Esophagus squamous epithelium (tissue), 5 donors: ENCODE measurements around the gene CDC42BPB. TPM values are rescaled to one million over a fixed set of nuclear protein-coding genes. Genes with fewer than 3 reads are reported as not detected.

Source experiments
- DNase-seq: peaks from one replicate; lab custom pipeline; 2025; lab: John Stamatoyannopoulos, UW
- H3K27ac ChIP-seq, 4 donors: fragments of 200-600 bp; sonication (generic); one replicate each; pipeline ENCODE4 v1.5.1; 2016 to 2019; ENCODE audit warnings: mild to moderate bottlenecking in 1 of 4
- H3K27me3 ChIP-seq, 4 donors: fragments of 200-600 bp; sonication (generic); 1 replicate in 3 of 4; 2 replicates in 1 of 4; pipeline versions ENCODE4 v1.5.1 to v1.6.0; 2017 to 2021; ENCODE audit warnings: antibody characterized with exemption in 1 of 4
- H3K36me3 ChIP-seq, 3 donors: fragments of 200-600 bp; sonication (generic); one replicate each; pipeline ENCODE4 v1.5.1; 2016 to 2019
- H3K4me1 ChIP-seq, 3 donors: fragments of 200-600 bp; sonication (generic); one replicate each; pipeline ENCODE4 v1.5.1; 2017 to 2019
- H3K4me3 ChIP-seq, 4 donors: fragments of 200-600 bp; sonication (generic); 1 replicate in 3 of 4; 2 replicates in 1 of 4; pipeline ENCODE4 v1.5.1; 2016 to 2019; ENCODE audit warnings: mild to moderate bottlenecking in 2 of 4, moderate library complexity in 1 of 4
- H3K9me3 ChIP-seq, 3 donors: fragments of 200-600 bp; sonication (generic); one replicate each; pipeline ENCODE4 v1.5.1; 2016 to 2019
- CTCF ChIP-seq, 6 experiments: fragments of 450-650 bp in 4 of 6; fragments of 200-600 bp in 2 of 6; sonication (generic) in 2 of 6; IDR thresholded peaks; one replicate each; pipeline ENCODE4 v1.5.1; 2016 to 2019; ENCODE audit warnings: antibody characterized with exemption in 6 of 6, mild to moderate bottlenecking in 4 of 6, moderate library complexity in 4 of 6
- POLR2A ChIP-seq, 4 donors: fragments of 450-650 bp; IDR thresholded peaks; one replicate each; pipeline ENCODE4 v1.6.1; 2017; ENCODE audit warnings: antibody characterized with exemption in 4 of 4, mild to moderate bottlenecking in 4 of 4, moderate library complexity in 3 of 4
- WGBS, 2 donors: methylation state at CpG; one replicate each; pipeline ENCODE4 v1.1.5; 2018; 5-methylcytosine and 5-hydroxymethylcytosine counted together
- intact Hi-C: fragments of 100-400 bp; cut with DNase I; formaldehyde crosslinking; loops from one replicate; pipeline ENCODE4 v1.15.0; 2022
- total RNA-seq, 4 donors: library from RNA; depleted of rRNA; stranded (reverse); fragments of >200 nt; gene quantifications; one replicate each; pipeline ENCODE4 v1.1.0, GENCODE V29; 2016
- donor health status: DM: yes; HTN: yes; CAD: no.

Gene CDC42BPB
- total RNA-seq, 4 donors from 2014 or later: 43.7 to 98.2 (median 81.2) TPM

- H3K27me3 ChIP-seq: no peaks in the 10 kb centered on the region
- intact Hi-C loops: no loop called here
- peaks cover 6 to 18% (median 8%) of the 10 kb centered on the region in 3 donors for H3K4me1 ChIP-seq
- TF ChIP-seq POLR2A (IDR thresholded peaks at IDR 0.05): no peak
- no peak for TF ChIP-seq CTCF (IDR thresholded peaks at IDR 0.05)
- peaks cover 27 to 100% (median 63%) of the 10 kb centered on the region in 3 donors for H3K36me3 ChIP-seq
- H3K4me3 ChIP-seq: no peak overlapping the region
- no peak for DNase-seq
- 87 to 93% methylated on average over 17 of the region's 18 CpGs for WGBS, 2 donors
- no peak overlapping the region for H3K27ac ChIP-seq
- H3K9me3 ChIP-seq: no peaks in the 10 kb centered on the region
Observed at GRCh38 chr14:102954081-102954789, 103.1 kb downstream of the CDC42BPB start.

- 89 to 93% methylated on average over 7 to 13 of the region's 15 CpGs for WGBS, 2 donors
- no peak for DNase-seq
- TF ChIP-seq POLR2A (IDR thresholded peaks at IDR 0.05) (no peak), CTCF (IDR thresholded peaks at IDR 0.05) (no peak)
- intact Hi-C loops: no loop called here
- H3K27me3 ChIP-seq: no peaks in the 10 kb centered on the region
- no peak overlapping the region for H3K27ac ChIP-seq
- no peaks in the 10 kb centered on the region for H3K9me3 ChIP-seq
- peaks cover 8 to 25% (median 8%) of the 10 kb centered on the region in 3 donors for H3K4me1 ChIP-seq
- peaks cover 18 to 96% (median 58%) of the 10 kb centered on the region in 3 donors for H3K36me3 ChIP-seq
- H3K4me3 ChIP-seq: no peak overlapping the region
Observed at GRCh38 chr14:102953100-102953499, 104.2 kb downstream of the CDC42BPB start.

- no peak for DNase-seq
- Histone ChIP-seq H3K36me3 (peaks cover 18 to 95% (median 55%) of the 10 kb centered on the region in 3 donors), H3K4me3 (no peak overlapping the region), H3K27me3 (no peaks in the 10 kb centered on the region), H3K4me1 (peaks cover 8 to 25% (median 8%) of the 10 kb centered on the region in 3 donors), H3K27ac (no peak overlapping the region), H3K9me3 (no peaks in the 10 kb centered on the region)
- no peak for TF ChIP-seq POLR2A (IDR thresholded peaks at IDR 0.05)
- TF ChIP-seq CTCF (IDR thresholded peaks at IDR 0.05): no peak
- 86 to 93% methylated on average over 1 to 3 of the region's 6 CpGs for WGBS, 2 donors
- intact Hi-C loops: no loop called here
Observed at GRCh38 chr14:102952276-102952675, 105.1 kb downstream of the CDC42BPB start.

GRCh38 chr14:102951799-102952198, 105.5 kb downstream of the CDC42BPB start:
- intact Hi-C loops: no loop called here
- 74 to 77% methylated on average over 7 to 8 of the region's 8 CpGs for WGBS, 2 donors

More at GRCh38 chr14:102951799-102952198, 105.5 kb downstream of the CDC42BPB start:
- TF ChIP-seq POLR2A (IDR thresholded peaks at IDR 0.05) (no peak), CTCF (IDR thresholded peaks at IDR 0.05) (no peak)
- Histone ChIP-seq H3K4me3 (no peak overlapping the region), H3K36me3 (peaks cover 21 to 95% (median 56%) of the 10 kb centered on the region in 3 donors), H3K27ac (no peak overlapping the region), H3K9me3 (no peaks in the 10 kb centered on the region), H3K4me1 (peaks cover 8 to 25% (median 8%) of the 10 kb centered on the region in 3 donors), H3K27me3 (no peaks in the 10 kb centered on the region)
- no peak for DNase-seq
